A673 (cell line): ENCODE results near the gene CHDH.

Experiments used
- CTCF ChIP-seq: fragments of 300-800, 200-600 bp; sonication (generic); conservative IDR thresholded peaks from 2 replicates; pipeline ENCODE4 v1.5.1; 2017; ENCODE audit warnings: low read depth, mild to moderate bottlenecking, antibody characterized with exemption, low read length, moderate library complexity, mixed read lengths
- EZH2 ChIP-seq: fragments of 200-600 bp; sonication (generic); IDR thresholded peaks from 2 replicates; pipeline ENCODE4 v1.6.1; 2017; ENCODE audit warnings: borderline replicate concordance, low read depth, mild to moderate bottlenecking, mixed read lengths, antibody characterized with exemption, low read length; ENCODE audit not compliant: poor library complexity, severe bottlenecking

- TF ChIP-seq CTCF (no peak), EZH2 (no peak)
Observed at GRCh38 chr3:53823956-53824657, 22.1 kb downstream of the CHDH start.
